HG02571 (cell line): Measurements from ENCODE around the gene IL5RA.

Source experiments
- ATAC-seq: cut with Tn5 transposase; IDR thresholded peaks from one replicate; pipeline ENCODE4 v1.9.1; 2021; ENCODE audit warnings: mild to moderate bottlenecking, moderate library complexity; ENCODE audit not compliant: unreplicated experiment

Gene IL5RA

GRCh38 chr3:3107858-3108257 is 2.3 kb downstream of the IL5RA start:
- ATAC-seq, result no peak

DNA sequence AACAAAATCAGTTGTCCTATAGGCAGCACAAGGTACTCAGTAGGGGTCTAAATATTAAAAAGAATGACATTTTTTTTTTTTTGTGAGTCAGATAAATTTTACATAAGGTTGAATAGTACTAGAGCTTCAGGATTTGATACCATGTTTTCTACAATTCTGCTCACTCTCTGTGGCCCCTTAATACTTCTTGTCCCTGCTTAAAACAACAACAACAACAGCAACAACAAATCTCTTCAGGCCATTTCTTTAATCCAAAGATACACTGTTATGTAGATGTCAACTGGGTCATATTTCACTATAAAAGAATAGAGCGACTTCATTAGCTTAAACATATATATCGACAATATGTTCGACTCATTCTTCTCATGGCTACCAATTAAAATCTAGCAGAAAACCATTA is 3.0 kb downstream of the IL5RA start:
- no peak for ATAC-seq

DNA sequence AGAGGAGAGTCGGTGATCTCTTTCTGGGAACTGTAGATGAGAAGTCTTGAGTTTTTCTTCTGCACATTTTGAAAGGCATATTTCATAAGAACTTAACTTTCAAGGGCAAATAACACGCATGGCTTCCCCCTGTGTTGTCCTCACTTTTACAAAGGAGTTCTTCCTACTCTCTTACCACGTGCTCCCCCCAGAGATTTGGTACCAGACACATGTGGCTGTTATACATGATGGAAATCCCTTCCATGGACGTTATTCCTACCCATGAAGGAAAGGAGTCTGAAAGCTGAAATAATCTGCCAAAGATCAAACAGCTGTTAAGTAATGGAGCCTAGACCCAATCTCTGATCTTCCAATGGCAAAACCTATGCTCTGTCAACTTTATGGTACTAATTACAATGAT is 4.4 kb downstream of the IL5RA start:
- ATAC-seq, result no peak

- ATAC-seq, result no peak
These were observed 4.9 kb downstream of the IL5RA start for GRCh38 chr3:3105246-3105645.

- ATAC-seq, result no peak
These were observed 7.4 kb downstream of the IL5RA start for GRCh38 chr3:3102751-3103150.

DNA sequence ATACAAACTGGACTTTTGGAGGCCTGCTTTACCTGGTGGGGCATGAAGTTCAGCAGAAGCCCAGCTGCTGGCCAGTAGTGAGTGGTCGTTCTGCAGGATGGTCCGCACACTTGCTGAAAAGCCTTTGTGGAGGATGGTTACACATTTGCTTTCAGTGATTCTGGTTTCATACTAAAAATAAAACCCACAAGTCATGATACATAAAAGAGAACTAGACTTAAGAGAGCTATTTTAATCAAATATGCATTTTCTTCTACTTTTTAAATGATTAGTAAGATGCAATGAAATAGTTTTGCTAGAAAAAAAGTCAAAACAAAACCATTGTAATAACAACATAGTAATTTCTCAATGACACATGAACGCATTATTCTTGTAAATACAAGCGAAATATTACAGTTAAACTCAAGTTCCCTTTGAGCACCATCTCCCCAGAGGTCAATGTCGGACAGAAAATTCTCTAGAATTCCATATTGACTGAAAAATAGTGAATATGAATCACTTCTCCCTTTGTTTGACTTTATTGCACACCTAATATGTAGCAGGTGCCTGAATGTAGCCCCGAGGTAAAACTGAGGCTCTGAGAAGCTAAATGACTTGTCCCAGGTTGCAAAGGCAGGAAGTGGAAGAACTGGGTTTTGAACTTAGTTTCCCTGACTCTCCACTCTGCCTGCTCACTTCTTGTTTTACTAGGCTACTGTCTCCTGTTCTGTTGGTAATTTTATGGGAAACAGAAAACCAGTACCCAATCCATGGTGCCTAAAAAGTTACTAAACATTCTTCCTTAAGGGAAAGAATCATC is 8.3 kb downstream of the IL5RA start:
- ATAC-seq, result peak; percentile 51

GRCh38 chr3:3097958-3098357 is 12.2 kb downstream of the IL5RA start:
- peak; percentile 47 for ATAC-seq

DNA sequence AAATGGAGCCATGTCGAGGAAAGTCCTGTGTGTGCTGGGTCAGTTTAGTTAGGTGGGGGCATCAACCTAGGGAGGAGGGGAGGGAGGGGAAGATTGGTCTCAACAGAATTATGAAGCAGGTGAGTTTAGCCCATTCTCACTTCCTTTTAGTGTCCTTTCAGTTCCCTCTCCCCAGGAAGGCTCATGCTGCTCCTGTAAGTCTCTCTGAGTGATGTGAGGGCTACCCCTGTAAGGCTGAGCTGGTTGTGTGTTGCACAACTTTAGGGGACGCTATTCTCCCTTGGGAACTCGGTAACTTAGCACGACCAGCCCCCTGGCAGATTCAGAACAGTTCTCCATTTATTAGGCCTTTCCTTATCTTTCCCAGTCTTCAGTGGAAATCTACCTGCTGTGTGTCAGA is 21.2 kb downstream of the IL5RA start:
- ATAC-seq, result peak; percentile 95

DNA sequence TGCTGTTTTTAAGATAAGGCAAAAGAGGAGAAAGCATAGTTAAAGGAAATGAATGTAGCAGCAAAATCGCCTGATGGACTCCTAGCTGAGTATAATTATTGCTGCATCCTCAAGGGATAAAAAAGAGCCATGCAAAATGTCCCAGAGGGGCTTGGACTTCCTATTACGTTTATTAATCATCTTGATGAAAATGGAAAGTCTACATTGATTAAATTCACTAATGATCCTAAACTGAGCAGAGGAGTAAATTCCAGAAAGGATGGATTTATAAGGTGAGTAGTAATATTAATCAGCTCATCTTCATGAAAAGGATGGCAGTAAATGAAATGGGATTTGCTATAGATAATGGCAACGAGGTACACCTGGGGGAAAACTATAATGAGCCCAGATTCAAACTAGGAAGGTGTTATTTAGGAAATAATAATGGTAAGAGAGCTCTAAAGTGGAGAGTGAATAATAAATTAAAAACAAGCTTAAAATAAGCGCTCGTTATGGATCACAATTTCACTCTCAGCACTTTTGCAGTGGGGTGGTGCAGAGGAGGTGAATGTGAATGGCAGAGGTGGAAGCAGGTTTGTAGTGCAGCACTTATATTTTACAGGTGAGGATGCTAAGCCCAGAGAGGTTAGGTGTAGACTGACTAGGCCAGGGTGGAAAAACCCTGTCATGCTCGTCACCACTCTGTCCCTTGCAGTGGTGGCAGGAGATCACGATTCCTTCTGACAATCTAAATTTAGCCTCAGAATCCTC is 22.3 kb downstream of the IL5RA start:
- no peak for ATAC-seq

GRCh38 chr3:3087279-3087678 is 22.9 kb downstream of the IL5RA start:
- ATAC-seq, result no peak

- ATAC-seq, result no peak
These were observed 23.9 kb downstream of the IL5RA start for GRCh38 chr3:3086239-3086638.

GRCh38 chr3:3085782-3086181 is 24.4 kb downstream of the IL5RA start:
- no peak for ATAC-seq

DNA sequence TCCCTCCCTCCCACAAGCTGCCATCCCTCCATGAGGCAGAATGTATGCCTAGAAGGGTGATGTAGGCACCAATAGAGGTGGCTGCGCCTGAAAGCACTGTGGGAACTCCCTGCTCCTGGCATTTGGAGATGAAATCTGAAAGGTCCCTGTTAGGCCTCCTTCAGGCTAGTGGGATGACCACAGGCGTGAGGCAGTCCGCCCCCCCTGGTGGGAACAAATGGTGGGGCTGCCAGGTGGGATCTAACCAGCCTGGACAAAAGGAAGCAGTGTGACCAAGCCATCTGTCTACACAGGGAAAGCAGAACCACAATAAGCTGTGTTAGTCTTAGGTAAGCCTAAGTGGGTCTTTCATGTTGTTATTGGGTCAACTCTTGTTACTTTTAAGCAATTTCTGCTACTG is 25.3 kb downstream of the IL5RA start:
- ATAC-seq, result no peak

GRCh38 chr3:3082234-3082924 is 27.8 kb downstream of the IL5RA start:
- peak; percentile 89 for ATAC-seq

GRCh38 chr3:3081381-3082233 is 28.6 kb downstream of the IL5RA start:
- peak; percentile 43 for ATAC-seq

DNA sequence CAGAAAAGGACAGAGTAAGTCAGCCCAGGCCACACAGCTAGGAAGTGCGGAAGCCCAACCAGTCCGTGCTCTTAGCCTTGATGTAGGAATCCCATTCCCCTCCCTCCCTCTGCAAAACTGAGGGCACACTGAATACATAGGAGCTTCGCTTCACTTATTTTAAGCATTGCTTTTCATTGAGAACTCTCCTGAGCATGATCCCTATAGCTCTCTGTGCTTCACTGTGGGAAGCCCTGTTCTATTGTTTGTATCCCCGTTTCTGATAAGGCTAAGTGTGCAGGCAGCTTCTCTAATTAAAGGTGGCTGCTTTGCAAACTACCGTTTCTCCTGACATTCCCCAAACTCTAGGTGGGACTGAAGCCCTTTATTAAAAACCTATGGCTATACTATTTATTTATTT is 29.9 kb downstream of the IL5RA start:
- no peak for ATAC-seq

- ATAC-seq, result peak; percentile 76
These were observed 35.5 kb downstream of the IL5RA start for GRCh38 chr3:3074551-3075257.

- no peak for ATAC-seq
These were observed 39.0 kb downstream of the IL5RA start for GRCh38 chr3:3071136-3071535.

DNA sequence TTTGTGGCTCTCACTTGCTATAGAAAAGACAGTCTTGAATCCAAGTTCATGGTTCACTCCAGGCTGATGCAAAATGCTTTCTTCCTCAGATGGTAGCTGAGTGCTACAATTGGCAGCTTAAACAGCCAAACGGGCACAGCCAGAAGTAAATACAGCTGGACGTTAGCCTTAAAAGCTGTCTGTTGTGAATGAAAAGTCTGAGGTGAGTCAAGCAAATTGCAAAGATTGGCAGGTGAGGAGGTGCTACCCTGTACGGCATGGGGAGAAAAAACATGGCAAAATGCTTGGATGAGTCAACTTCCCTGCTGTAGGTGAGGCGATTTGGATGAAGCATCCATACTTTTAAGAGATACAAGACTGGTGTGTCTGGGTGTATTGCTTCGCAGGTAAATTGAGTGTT is 40.5 kb downstream of the IL5RA start:
- no peak for ATAC-seq

- no peak for ATAC-seq
These were observed 41.8 kb downstream of the IL5RA start for GRCh38 chr3:3068358-3068881.
